Endometrium (tissue), 2 donors: ENCODE results near the gene SYT1.

Experiments used
- FAIRE-seq: peaks from 2 replicates; lab custom pipeline; 2012; peaks lifted over from hg19 to GRCh38; lab: Jason Lieb, UNC
- donor health status: control.
- donor health status: control.

SYT1 gene

DNA sequence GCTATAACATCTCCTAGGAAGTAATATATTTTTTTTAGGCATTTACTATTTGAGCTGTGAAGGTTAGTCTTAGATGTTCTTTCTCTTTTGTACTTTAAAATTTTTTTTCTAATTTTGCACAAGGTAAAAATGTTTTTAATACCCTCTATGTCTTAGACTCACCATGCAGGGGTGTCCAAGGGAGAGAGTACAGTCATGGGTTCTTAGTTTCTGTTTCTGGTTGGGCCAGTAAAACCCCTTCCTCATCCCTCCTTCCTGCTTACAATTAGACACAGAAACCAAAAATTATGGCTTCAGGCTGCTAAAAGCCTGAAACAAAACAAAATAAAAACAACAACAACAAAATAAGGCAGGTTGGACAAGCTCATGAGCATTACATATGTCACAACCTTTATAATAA lies 193.0 kb downstream of the SYT1 start:
- no peak for FAIRE-seq

DNA sequence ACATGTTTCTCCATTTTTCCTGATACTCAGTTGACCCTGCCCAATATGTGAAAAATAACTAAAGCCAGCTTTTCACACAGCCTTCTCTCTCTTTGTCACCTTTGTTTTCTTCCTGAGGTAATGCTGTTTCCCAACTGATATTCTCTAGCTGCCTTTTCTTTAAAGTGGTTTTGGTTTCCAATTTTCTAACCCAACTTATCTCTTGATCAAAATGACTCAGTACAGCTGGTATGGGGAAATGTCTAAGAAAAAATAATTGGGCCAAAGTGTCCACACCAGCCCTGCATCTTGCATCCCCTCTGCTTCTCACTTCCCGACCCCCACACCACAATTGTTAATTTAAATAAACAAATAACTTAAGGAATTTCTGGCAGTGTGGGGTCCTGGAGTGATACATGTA lies 193.8 kb downstream of the SYT1 start:
- no peak for FAIRE-seq

DNA sequence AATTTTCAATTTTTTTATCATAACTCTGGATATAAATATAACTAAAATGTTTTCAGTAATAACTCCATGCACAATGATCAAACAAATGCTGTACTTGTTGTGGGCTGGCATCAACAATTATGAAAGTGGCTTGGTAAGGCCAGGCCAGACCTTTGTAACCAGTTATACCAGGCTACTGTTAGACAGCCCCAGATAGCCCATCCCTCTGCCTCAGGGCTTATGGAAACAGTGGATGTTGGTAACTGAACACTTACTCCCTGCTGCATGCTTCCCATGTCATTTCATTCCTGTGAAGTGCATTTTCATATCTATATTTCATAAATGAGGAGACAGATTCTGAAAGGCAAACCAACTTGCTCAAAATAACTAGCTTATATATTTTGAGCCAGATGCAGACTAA lies 195.0 kb downstream of the SYT1 start:
- FAIRE-seq, result no peak

GRCh38 chr12:79063258-79063657 lies 198.7 kb downstream of the SYT1 start:
- FAIRE-seq, result no peak

DNA sequence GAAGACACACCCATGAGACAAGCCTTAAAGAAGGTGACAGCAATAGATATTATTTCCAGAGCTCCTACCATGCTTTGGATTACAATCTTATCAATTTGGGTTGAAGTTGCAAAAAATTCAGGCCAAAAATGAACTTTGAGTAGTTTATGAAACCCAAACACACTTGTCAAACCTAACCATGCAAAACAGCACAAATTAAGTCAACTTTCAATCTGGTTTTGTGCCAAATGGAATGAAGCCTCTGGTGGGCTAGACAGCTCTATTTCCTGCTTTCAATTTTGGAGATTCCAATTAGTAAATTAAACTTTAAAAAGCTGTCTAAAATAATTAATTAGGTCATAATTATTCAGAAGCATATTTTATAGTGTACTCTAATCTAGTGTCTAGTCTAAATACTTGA lies 203.4 kb downstream of the SYT1 start:
- FAIRE-seq, result no peak

DNA sequence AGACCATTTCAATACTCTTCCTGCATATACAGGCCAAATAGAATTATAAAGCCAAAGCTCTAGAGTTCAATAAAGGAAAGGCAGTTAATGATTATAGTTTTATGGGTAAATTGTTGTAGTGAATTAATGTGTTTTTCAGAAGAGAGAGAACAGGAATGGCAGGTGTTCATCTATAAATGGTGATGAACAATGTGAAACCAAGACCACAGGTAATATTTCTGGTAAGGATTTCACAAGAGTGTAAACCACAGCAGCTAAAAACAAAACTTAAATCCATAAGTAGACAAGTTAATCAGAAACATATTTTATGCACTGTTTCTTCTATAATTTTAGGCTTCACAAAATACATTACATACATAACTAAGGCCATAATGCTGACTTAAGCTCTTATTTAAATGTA lies 204.4 kb downstream of the SYT1 start:
- FAIRE-seq, result no peak

GRCh38 chr12:79071498-79071897 lies 206.9 kb downstream of the SYT1 start:
- no peak for FAIRE-seq

GRCh38 chr12:79073506-79073905 lies 208.9 kb downstream of the SYT1 start:
- FAIRE-seq, result no peak

DNA sequence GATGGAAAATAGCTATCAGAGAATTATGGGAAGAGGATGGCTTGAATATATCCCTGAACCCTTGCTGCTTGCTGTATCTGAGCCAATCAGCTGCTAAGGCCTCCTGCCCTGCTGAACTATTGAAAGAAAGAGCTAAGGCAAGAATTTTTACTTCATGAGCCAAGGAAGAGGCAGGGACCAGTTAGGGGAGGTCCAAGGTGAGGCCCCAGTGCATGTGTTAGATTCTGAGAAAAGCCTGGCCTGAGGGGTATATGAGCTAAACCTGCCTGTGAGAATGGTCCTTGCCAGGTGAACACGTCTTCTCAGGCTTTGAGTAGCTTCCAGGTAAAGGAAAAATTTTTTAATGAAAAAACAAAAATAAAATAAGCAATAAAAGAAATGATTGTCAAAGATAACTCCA lies 218.0 kb downstream of the SYT1 start:
- FAIRE-seq, result no peak

- no peak for FAIRE-seq
Measured at GRCh38 chr12:79083181-79083580, 218.6 kb downstream of the SYT1 start.

- FAIRE-seq, result no peak
Measured at GRCh38 chr12:79085106-79085682, 220.6 kb downstream of the SYT1 start.

- FAIRE-seq, result peak; percentile 4
Measured at GRCh38 chr12:79086541-79087296, 222.1 kb downstream of the SYT1 start.

DNA sequence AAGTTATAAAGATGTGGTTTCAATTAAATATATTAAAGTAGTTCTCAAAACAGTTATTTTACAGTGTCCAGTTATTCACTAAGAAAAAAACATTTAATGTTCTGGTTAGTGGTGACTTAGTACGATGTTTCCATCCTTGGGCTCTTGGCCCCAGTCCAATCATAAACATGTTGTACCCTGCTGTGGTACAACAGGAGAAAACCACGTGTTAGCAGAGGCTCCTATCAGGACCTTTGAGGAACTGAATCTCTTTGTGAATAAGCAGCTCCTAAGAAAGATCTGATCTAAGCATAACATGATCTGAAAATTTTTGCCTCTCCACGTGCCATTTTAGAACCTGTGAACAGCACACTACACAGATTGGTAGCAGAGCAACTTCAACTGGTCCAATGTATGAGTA lies 234.0 kb downstream of the SYT1 start:
- peak; percentile 15 for FAIRE-seq

- no peak for FAIRE-seq
Measured at GRCh38 chr12:79108962-79109361, 244.4 kb downstream of the SYT1 start.

GRCh38 chr12:79114896-79115295 lies 250.3 kb downstream of the SYT1 start:
- FAIRE-seq, result peak; percentile 94

GRCh38 chr12:79115743-79116142 lies 251.2 kb downstream of the SYT1 start:
- no peak for FAIRE-seq

DNA sequence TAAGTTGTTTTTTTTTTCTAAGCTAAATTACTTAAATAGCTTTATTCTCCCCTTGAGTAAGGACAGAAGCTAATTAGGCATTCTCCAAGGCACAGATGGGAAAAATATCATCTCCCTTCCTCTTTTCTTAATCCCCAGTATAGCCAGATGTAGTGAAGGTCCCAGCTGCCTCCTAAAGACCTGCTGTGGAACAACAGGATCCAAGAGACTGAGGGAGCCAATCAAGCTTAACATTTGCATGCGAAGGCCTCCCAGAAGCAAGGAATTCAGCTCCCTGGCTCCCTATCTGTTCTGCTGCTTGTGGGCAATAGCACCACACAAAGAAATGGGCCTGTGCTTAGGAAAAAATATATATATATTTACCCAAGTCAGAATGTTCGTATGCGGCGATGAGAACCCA lies 255.2 kb downstream of the SYT1 start:
- FAIRE-seq, result no peak

GRCh38 chr12:79121486-79121885 lies 256.9 kb downstream of the SYT1 start:
- FAIRE-seq, result no peak

DNA sequence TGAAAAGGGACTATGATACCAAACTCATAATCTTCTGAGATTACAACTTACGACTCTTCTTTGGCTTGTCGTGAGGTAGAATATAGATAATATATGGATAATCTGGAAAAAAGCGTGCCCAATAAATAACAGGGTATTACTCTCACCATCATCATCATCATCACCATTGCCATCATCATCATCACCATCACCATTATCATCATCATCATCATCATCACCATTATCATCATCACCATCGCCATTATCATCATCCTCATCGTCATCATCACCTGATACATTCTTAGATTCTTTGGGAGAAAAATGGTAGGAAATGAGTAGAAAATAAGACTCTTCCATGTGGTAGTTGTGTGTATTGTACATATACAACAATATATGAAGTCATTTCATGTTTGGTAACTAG lies 259.8 kb downstream of the SYT1 start:
- FAIRE-seq, result no peak

DNA sequence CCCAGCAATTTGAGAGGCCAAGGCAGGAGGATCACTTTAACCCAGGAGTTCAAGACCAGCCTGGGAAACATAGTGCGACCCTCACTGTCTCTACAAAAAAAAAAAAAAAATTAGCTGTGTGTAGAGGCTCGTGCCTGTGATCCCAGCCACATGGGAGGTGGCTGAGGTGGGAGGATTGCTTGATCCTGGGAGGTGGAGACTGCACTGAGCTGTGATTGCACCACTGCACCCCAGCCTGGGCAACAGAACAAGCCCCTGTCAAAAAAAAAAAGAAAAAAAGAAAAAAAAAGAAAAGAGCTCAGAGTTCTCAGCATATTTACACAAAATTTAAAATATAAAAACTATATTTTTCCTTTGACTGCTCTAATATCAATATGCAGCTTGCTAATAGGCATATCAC lies 260.8 kb downstream of the SYT1 start:
- FAIRE-seq, result no peak

- no peak for FAIRE-seq
Measured at GRCh38 chr12:79127271-79127751, 262.7 kb downstream of the SYT1 start.

DNA sequence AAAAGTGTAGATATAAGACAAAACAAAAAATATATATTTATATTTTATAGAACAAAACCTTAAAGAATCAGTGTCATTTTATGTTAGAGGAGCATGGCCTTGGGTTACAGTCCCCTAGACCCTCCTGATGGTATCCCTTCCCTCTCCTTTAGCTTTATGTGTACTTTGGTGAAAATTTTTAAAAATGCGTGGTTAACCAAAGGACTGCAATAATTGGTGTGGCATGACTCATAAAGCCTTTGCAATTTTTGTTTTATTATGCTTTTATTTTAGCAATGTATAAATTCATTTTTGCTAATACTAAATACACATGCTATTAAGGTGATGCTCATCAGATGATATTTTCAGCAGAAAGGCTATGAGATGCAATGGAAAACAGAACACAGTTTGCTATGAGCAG lies 264.4 kb downstream of the SYT1 start:
- FAIRE-seq, result no peak

GRCh38 chr12:79138872-79139271 lies 274.3 kb downstream of the SYT1 start:
- FAIRE-seq, result no peak

GRCh38 chr12:79140711-79141110 lies 276.1 kb downstream of the SYT1 start:
- FAIRE-seq, result no peak
